Chondrocyte (in vitro differentiated cells): ENCODE results near the gene TOMM6. TPM values are rescaled to one million over a fixed set of nuclear protein-coding genes. Genes with fewer than 3 reads are reported as not detected.

ENCODE experiments used
- DNase-seq: peaks from one replicate; pipeline ENCODE4 v3.0.0; 2021; ENCODE audit warnings: mixed read lengths, low spot score
- H3K27ac Mint-ChIP-seq: one replicate; pipeline ENCODE4 v1.8.0; 2021; ENCODE audit warnings: mild to moderate bottlenecking, moderate library complexity, mixed read lengths; ENCODE audit not compliant: unreplicated experiment
- H3K27me3 Mint-ChIP-seq: 2 replicates; pipeline ENCODE4 v1.8.0; 2021; ENCODE audit warnings: low read depth, mixed read lengths
- H3K36me3 Mint-ChIP-seq: 2 replicates; pipeline ENCODE4 v1.8.0; 2021; ENCODE audit warnings: low read depth, mixed read lengths
- H3K4me1 Mint-ChIP-seq: 2 replicates; pipeline ENCODE4 v1.8.0; 2021; ENCODE audit warnings: low read depth, mild to moderate bottlenecking, mixed read lengths
- H3K4me3 Mint-ChIP-seq: one replicate; pipeline ENCODE4 v1.8.0; 2021; ENCODE audit warnings: mild to moderate bottlenecking, moderate library complexity, mixed read lengths; ENCODE audit not compliant: unreplicated experiment
- H3K9me3 Mint-ChIP-seq: 2 replicates; pipeline ENCODE4 v1.8.0; 2021; ENCODE audit warnings: low read depth, mixed read lengths
- total RNA-seq: library from RNA; stranded (reverse); gene quantifications from 3 replicates; pipeline ENCODE4 v1.2.1, GENCODE V29; 2021
- TF ChIP-seq, protein P1 (sequence below): fragments of 200-600 bp; sonication (generic); IDR thresholded peaks from 2 replicates; pipeline ENCODE4 v1.5.0; 2021; ENCODE audit warnings: antibody characterized with exemption, mild to moderate bottlenecking, moderate library complexity

Gene TOMM6
- total RNA-seq, 1 donor from 2014 or later: 96.1 TPM

DNA sequence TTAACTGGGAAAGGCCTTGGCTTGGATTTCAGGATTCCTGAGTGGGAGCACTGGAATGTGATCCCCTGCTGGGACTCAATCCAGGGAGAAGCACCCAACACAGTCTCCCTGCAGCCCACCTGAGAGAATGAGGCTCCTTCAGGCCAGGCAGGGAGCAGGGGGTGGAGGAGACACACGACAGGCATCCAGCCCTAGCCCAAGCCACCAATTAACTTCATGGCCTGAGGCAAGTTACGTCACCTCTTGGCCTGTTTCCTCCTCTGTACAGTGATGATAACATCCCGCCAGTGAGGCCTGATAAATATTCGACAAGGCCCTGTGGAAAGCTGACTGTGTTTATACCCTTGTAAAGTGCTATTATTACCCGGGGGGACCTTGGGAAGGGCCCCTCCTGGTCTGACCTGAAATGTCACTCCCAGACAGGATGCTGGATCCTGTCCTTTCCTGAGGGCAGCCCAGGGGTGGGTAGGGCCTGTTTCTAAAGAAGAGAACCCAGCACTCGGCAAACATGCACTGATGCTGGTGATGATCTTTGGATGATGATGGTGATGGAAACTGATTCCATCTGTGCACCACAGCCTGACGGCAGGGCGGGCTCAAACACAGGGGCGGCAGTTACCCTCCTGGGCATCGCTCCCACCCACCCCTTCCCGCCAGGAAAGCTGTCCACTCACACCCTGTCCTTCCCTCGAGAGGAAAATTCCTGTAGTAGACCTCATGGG lies 20.2 kb upstream of the TOMM6 start:
- Mint-ChIP-seq H3K4me3 (no peak overlapping the region), H3K4me1 (peaks cover 15% of the 10 kb centered on the region), H3K9me3 (no peaks in the 10 kb centered on the region), H3K27me3 (peaks cover 2% of the 10 kb centered on the region), H3K27ac (no peak overlapping the region), H3K36me3 (peaks cover 13% of the 10 kb centered on the region)
- DNase-seq: peak; percentile 28
- TF ChIP-seq, protein P1, sequence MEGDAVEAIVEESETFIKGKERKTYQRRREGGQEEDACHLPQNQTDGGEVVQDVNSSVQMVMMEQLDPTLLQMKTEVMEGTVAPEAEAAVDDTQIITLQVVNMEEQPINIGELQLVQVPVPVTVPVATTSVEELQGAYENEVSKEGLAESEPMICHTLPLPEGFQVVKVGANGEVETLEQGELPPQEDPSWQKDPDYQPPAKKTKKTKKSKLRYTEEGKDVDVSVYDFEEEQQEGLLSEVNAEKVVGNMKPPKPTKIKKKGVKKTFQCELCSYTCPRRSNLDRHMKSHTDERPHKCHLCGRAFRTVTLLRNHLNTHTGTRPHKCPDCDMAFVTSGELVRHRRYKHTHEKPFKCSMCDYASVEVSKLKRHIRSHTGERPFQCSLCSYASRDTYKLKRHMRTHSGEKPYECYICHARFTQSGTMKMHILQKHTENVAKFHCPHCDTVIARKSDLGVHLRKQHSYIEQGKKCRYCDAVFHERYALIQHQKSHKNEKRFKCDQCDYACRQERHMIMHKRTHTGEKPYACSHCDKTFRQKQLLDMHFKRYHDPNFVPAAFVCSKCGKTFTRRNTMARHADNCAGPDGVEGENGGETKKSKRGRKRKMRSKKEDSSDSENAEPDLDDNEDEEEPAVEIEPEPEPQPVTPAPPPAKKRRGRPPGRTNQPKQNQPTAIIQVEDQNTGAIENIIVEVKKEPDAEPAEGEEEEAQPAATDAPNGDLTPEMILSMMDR: no peak

DNA sequence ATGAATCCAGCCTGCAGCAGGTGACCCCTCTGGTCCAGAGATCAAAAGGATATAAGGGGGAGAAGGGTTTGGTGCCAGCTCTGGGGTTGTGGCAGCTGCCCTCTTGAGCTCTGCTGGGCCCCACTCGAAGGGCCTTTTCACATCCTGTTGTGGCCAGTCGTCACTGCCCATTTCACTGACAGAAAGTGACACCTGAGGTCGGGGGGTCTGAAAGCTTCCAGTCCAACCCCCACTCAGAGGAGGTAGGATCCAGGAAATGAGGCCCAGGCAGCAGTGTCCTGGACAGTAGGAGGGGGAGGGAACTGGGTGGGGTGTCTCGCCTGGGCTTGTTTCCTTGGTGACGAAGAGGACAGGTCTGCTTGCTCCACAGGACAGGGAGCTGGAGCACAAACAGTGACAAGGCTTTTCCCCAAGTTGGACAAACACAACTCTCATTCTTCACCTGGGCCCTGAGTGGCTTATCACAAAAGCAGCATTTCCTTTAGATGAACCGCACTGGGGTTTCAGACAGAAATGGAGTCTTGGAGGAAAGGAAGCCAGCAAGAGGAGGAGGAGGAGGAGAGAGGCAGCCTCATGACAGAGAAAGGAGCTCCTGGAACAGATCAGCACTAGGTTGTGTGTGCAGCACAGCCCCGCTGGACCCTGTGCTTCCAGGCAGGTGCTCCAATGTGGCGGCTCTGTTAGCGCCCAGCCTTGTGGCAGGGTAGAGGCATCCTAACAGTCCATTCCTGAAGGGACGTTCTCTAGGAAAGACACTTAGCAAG lies 18.8 kb upstream of the TOMM6 start:
- no peak overlapping the region for H3K27ac Mint-ChIP-seq
- no peak overlapping the region for H3K4me3 Mint-ChIP-seq

DNA sequence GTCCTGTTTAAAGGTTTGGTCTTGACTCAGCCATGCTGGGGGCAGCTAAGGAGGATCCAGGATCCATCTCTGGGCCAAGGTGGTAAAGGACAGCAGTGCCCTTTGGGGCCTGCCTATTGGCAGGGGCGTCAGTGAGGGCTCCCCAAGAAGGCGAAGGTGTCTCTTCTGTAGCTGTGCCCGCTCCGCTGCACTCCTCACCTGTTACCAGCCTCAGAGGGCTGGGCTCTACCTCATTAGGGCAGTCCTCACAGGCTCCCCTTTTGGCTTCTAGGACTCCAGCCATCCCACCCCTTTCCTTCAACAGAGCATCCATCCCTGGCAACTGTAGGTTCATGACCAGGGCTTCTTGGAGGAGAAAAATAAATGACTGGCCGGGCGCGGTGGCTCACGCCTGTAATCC lies 18.1 kb upstream of the TOMM6 start:
- Mint-ChIP-seq H3K9me3 (no peaks in the 10 kb centered on the region), H3K27me3 (no peaks in the 10 kb centered on the region)
- peak; percentile 66 for DNase-seq

More for the DNA sequence above, 18.8 kb upstream of the TOMM6 start:
- peak; percentile 39 for DNase-seq
- no peaks in the 10 kb centered on the region for H3K27me3 Mint-ChIP-seq
- H3K4me1 Mint-ChIP-seq: peaks cover 15% of the 10 kb centered on the region
- TF ChIP-seq, protein P1: no peak
- H3K9me3 Mint-ChIP-seq: no peaks in the 10 kb centered on the region
- H3K36me3 Mint-ChIP-seq: peaks cover 18% of the 10 kb centered on the region

DNA sequence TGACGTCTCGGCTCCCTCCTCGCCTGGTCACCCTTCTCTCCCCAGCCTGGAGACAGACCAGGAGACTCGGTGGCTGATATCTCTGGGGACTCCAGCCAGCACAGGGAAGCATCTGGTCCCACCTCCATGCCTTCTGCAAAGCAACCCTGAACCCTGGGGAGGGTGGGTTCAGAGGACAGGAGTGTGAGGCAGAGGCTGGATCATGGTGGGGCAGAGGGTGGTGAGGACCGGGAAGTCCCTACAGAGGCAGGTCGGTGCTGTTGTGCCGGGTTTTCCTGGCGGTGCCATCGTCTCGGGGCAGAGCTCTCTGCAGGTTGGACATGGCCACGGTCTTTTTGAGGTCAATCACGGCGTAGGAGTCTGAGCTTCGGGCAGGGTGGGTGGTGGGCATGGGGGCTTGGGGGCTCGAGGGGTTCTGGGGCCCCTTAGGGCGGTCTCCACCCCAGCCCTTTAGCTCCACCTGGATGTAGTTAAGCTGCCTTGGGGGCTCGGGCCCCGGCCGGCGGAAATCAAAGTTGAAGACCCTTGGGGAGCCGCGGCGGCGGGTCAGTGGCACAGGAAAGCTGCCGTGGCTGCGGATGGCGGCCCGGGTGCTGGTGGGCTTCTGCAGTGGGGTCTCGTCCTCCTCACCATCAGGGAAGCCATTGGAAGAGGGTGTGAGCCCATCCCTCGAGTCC lies 17.0 kb upstream of the TOMM6 start:
- peaks cover 15% of the 10 kb centered on the region for H3K4me1 Mint-ChIP-seq
- H3K27me3 Mint-ChIP-seq: no peaks in the 10 kb centered on the region
- TF ChIP-seq, protein P1: no peak
- peak; percentile 85 for DNase-seq
- H3K36me3 Mint-ChIP-seq: peaks cover 24% of the 10 kb centered on the region
- no peaks in the 10 kb centered on the region for H3K9me3 Mint-ChIP-seq
- H3K4me3 Mint-ChIP-seq: no peak overlapping the region
- H3K27ac Mint-ChIP-seq: no peak overlapping the region

More for the DNA sequence above, 18.1 kb upstream of the TOMM6 start:
- TF ChIP-seq, protein P1: no peak
- Mint-ChIP-seq H3K27ac (no peak overlapping the region), H3K4me3 (no peak overlapping the region), H3K36me3 (peaks cover 21% of the 10 kb centered on the region), H3K4me1 (peaks cover 15% of the 10 kb centered on the region)
